Smooth muscle cell (in vitro differentiated cells): ENCODE results near the gene DHRS7C. TPM values are rescaled to one million over a fixed set of nuclear protein-coding genes. Genes with fewer than 3 reads are reported as not detected.

Experiments used
- DNase-seq: peaks from one replicate; lab custom pipeline; 2025; ENCODE audit not compliant: unreplicated experiment; lab: John Stamatoyannopoulos, UW
- H2AFZ ChIP-seq: fragments of 200-600 bp; sonication (generic); 2 replicates; pipeline ENCODE4 v1.6.0; 2016; ENCODE audit warnings: antibody characterized with exemption, low read depth, mild to moderate bottlenecking
- H3F3A ChIP-seq: fragments of 200-600 bp; sonication (generic); 2 replicates; pipeline ENCODE4 v1.6.0; 2017; ENCODE audit warnings: antibody characterized with exemption, low read depth
- H3K27ac ChIP-seq: fragments of 200-600 bp; sonication (generic); 2 replicates; pipeline ENCODE4 v1.5.1; 2016; ENCODE audit warnings: low read depth, mild to moderate bottlenecking
- H3K27me3 ChIP-seq: fragments of 200-600 bp; sonication (generic); 2 replicates; pipeline ENCODE4 v1.6.1; 2016; ENCODE audit warnings: low read depth, mild to moderate bottlenecking
- H3K36me3 ChIP-seq: fragments of 200-600 bp; sonication (generic); 2 replicates; pipeline ENCODE4 v1.5.1; 2016; ENCODE audit warnings: low read depth
- H3K4me1 ChIP-seq: fragments of 200-600 bp; sonication (generic); 2 replicates; pipeline ENCODE4 v1.5.1; 2016; ENCODE audit warnings: low read depth
- H3K4me2 ChIP-seq: fragments of 200-600 bp; sonication (generic); 2 replicates; pipeline ENCODE4 v1.6.0; 2016; ENCODE audit warnings: mild to moderate bottlenecking
- H3K4me3 ChIP-seq: fragments of 200-600 bp; sonication (generic); 2 replicates; pipeline ENCODE4 v1.5.1; 2016; ENCODE audit warnings: mild to moderate bottlenecking
- H3K79me2 ChIP-seq: fragments of 200-600 bp; sonication (generic); 2 replicates; pipeline ENCODE4 v1.6.0; 2016; ENCODE audit warnings: low read depth, mild to moderate bottlenecking
- H3K9ac ChIP-seq: fragments of 200-600 bp; sonication (generic); 2 replicates; pipeline ENCODE4 v1.6.0; 2016; ENCODE audit warnings: low read depth
- H3K9me3 ChIP-seq: fragments of 200-600 bp; sonication (generic); replicated peaks from 2 replicates; pipeline ENCODE4 v1.5.1; 2016; ENCODE audit warnings: low read depth
- H4K20me1 ChIP-seq: fragments of 200-600 bp; sonication (generic); 2 replicates; pipeline ENCODE4 v1.6.0; 2016; ENCODE audit warnings: low read depth
- CTCF ChIP-seq: fragments of 200-600 bp; sonication (generic); IDR thresholded peaks from 2 replicates; pipeline ENCODE4 v1.5.1; 2017; ENCODE audit warnings: borderline replicate concordance, mild to moderate bottlenecking, antibody characterized with exemption; ENCODE audit not compliant: insufficient read depth, poor library complexity, severe bottlenecking
- WGBS: methylation state at CpG from one replicate; pipeline ENCODE4 v1.1.7; 2016; ENCODE audit warnings: low lambda C conversion rate; 5-methylcytosine and 5-hydroxymethylcytosine counted together
- polyA plus RNA-seq: library from polyadenylated mRNA; unstranded; fragments of >200 nt; fragmentation: Nextera tagmentation; extraction: Ambion mirVana; gene quantifications from 2 replicates; pipeline ENCODE4 v1.2.1, GENCODE V29; 2016
- total RNA-seq: library from RNA; depleted of rRNA; stranded (reverse); fragments of >200 nt; gene quantifications from 2 replicates; pipeline ENCODE4 v1.2.3, GENCODE V29; 2014

Gene DHRS7C
- total and polyA plus RNA-seq, 2 experiments from 2014 or later = not detected

DNA sequence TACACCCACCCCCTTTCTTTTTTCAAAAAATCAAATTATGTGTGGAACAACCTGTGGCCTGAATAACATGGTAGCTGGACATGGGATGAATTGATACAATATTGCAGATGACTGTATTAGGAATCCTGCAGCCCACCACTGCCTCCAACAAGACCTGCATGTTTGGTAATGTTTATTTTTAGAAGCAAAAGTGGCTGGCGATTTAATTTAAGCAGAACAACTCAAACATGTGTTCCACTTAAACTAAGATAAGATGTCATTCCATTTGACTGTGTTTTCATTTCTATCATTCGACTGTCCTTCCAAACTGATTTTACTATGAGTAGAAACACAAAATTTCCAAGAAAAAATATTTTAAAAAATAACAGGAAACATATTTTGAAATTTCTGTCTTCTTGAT lies 10.1 kb upstream of the DHRS7C start:
- no peaks in the 10 kb centered on the region for H3K36me3 ChIP-seq
- peaks cover 2% of the 10 kb centered on the region for H3K27me3 ChIP-seq
- H3K79me2 ChIP-seq = no peaks in the 10 kb centered on the region
- H3K27ac ChIP-seq = peak overlapping the region; percentile 17
- no peak overlapping the region for H3K4me2 ChIP-seq
- no peaks in the 10 kb centered on the region for H4K20me1 ChIP-seq
- H3K9ac ChIP-seq = no peak overlapping the region
- H3K9me3 ChIP-seq = no peaks in the 10 kb centered on the region
- no peak for TF ChIP-seq CTCF
- no peak for DNase-seq
- H3F3A ChIP-seq = no peaks in the 10 kb centered on the region
- H3K4me3 ChIP-seq = no peak overlapping the region
- no peak overlapping the region for H2AFZ ChIP-seq
- H3K4me1 ChIP-seq = no peaks in the 10 kb centered on the region
- 53% methylated on average over 2 of the region's 2 CpGs for WGBS

GRCh38 chr17:9798724-9799123 lies 7.3 kb upstream of the DHRS7C start:
- H4K20me1 ChIP-seq = no peaks in the 10 kb centered on the region
- H3K27ac ChIP-seq = no peak overlapping the region
- no peak overlapping the region for H3K4me3 ChIP-seq
- H3K36me3 ChIP-seq = no peaks in the 10 kb centered on the region
- peaks cover 5% of the 10 kb centered on the region for H3K27me3 ChIP-seq
- H3K4me2 ChIP-seq = no peak overlapping the region
- H3K9ac ChIP-seq = no peak overlapping the region
- H3K9me3 ChIP-seq = no peaks in the 10 kb centered on the region
- no peak overlapping the region for H2AFZ ChIP-seq
- no peaks in the 10 kb centered on the region for H3K4me1 ChIP-seq
- DNase-seq = no peak
- H3K79me2 ChIP-seq = no peaks in the 10 kb centered on the region
- no peaks in the 10 kb centered on the region for H3F3A ChIP-seq
- 96% methylated on average over 7 of the region's 7 CpGs for WGBS
- no peak for TF ChIP-seq CTCF

- Histone ChIP-seq H3K36me3 (no peaks in the 10 kb centered on the region), H4K20me1 (no peaks in the 10 kb centered on the region), H3K4me3 (no peak overlapping the region), H3K4me1 (no peaks in the 10 kb centered on the region), H3K9ac (no peak overlapping the region), H3K4me2 (no peak overlapping the region), H3K27me3 (peaks cover 5% of the 10 kb centered on the region), H3K27ac (no peak overlapping the region), H2AFZ (no peak overlapping the region), H3F3A (no peaks in the 10 kb centered on the region), H3K79me2 (no peaks in the 10 kb centered on the region), H3K9me3 (no peaks in the 10 kb centered on the region)
- no peak for TF ChIP-seq CTCF
- no peak for DNase-seq
- 81% methylated on average over 3 of the region's 3 CpGs for WGBS
These were observed 6.6 kb upstream of the DHRS7C start for GRCh38 chr17:9798008-9798407.

- Histone ChIP-seq H3K4me2 (no peak overlapping the region), H3K9me3 (no peaks in the 10 kb centered on the region), H2AFZ (no peak overlapping the region), H3K4me3 (no peak overlapping the region), H3K27ac (no peak overlapping the region), H3K36me3 (no peaks in the 10 kb centered on the region), H4K20me1 (no peaks in the 10 kb centered on the region), H3K79me2 (no peaks in the 10 kb centered on the region), H3K9ac (no peak overlapping the region), H3K27me3 (peaks cover 5% of the 10 kb centered on the region), H3F3A (no peaks in the 10 kb centered on the region), H3K4me1 (peaks cover 10% of the 10 kb centered on the region)
- 92% methylated on average over 15 of the region's 15 CpGs for WGBS
- no peak for DNase-seq
- TF ChIP-seq CTCF = no peak
These were observed 919 bp upstream of the DHRS7C start for GRCh38 chr17:9792181-9792840.
